ENCODE measurements around the gene PRICKLE4.
"Not testable (repeated sequence)": the region's sequence is repeated elsewhere in the genome, so short reads cannot be mapped to it uniquely, and the experiment has no call there.

Gene PRICKLE4

GRCh38 chr6:41791305-41791704 is 10.7 kb downstream of the PRICKLE4 start:
- no peak for DNase-seq (ENCODE audit: low read depth in 4 of 4, low spot score in 1 of 4)

- DNase-seq (ENCODE audit: low read depth in 4 of 4, low spot score in 1 of 4): no peak
These were observed 11.4 kb downstream of the PRICKLE4 start for GRCh38 chr6:41791984-41792383.

GRCh38 chr6:41796474-41796873 is 15.9 kb downstream of the PRICKLE4 start:
- no peak for DNase-seq (ENCODE audit: low read depth in 4 of 4, low spot score in 1 of 4)

- no peak for DNase-seq (ENCODE audit: low read depth in 4 of 4, low spot score in 1 of 4)
These were observed 18.4 kb downstream of the PRICKLE4 start for GRCh38 chr6:41798901-41799558.

- DNase-seq (ENCODE audit: low read depth in 4 of 4, low spot score in 1 of 4): no peak
These were observed 19.0 kb downstream of the PRICKLE4 start for GRCh38 chr6:41799559-41799911.

- DNase-seq (ENCODE audit: low read depth in 4 of 4, low spot score in 1 of 4): no peak
These were observed 20.8 kb downstream of the PRICKLE4 start for GRCh38 chr6:41801380-41801779.

- DNase-seq (ENCODE audit: low read depth in 4 of 4, low spot score in 1 of 4): no peak
These were observed 25.5 kb downstream of the PRICKLE4 start for GRCh38 chr6:41805830-41806774.

GRCh38 chr6:41811095-41811494 is 30.5 kb downstream of the PRICKLE4 start:
- DNase-seq (ENCODE audit: low read depth in 4 of 4, low spot score in 1 of 4): no peak

- not testable (repeated sequence) for DNase-seq (ENCODE audit: low read depth in 4 of 4, low spot score in 1 of 4)
These were observed 31.4 kb downstream of the PRICKLE4 start for GRCh38 chr6:41811946-41812345.

- no peak for DNase-seq (ENCODE audit: low read depth in 4 of 4, low spot score in 1 of 4)
These were observed 32.9 kb downstream of the PRICKLE4 start for GRCh38 chr6:41813469-41813868.

GRCh38 chr6:41813956-41814355 is 33.4 kb downstream of the PRICKLE4 start:
- no peak for DNase-seq (ENCODE audit: low read depth in 4 of 4, low spot score in 1 of 4)

GRCh38 chr6:41814629-41815028 is 34.0 kb downstream of the PRICKLE4 start:
- DNase-seq (ENCODE audit: low read depth in 4 of 4, low spot score in 1 of 4): no peak

GRCh38 chr6:41815587-41815986 is 35.0 kb downstream of the PRICKLE4 start:
- DNase-seq (ENCODE audit: low read depth in 4 of 4, low spot score in 1 of 4): no peak

- no peak for DNase-seq (ENCODE audit: low read depth in 4 of 4, low spot score in 1 of 4)
These were observed 37.9 kb downstream of the PRICKLE4 start for GRCh38 chr6:41818271-41819054.

GRCh38 chr6:41821266-41821665 is 40.7 kb downstream of the PRICKLE4 start:
- no peak for DNase-seq (ENCODE audit: low read depth in 4 of 4, low spot score in 1 of 4)

- no peak for DNase-seq (ENCODE audit: low read depth in 4 of 4, low spot score in 1 of 4)
These were observed 41.4 kb downstream of the PRICKLE4 start for GRCh38 chr6:41822021-41822420.

GRCh38 chr6:41823178-41823577 is 42.6 kb downstream of the PRICKLE4 start:
- no peak for DNase-seq (ENCODE audit: low read depth in 4 of 4, low spot score in 1 of 4)

- no peak for DNase-seq (ENCODE audit: low read depth in 4 of 4, low spot score in 1 of 4)
These were observed 44.3 kb downstream of the PRICKLE4 start for GRCh38 chr6:41824571-41825569.

GRCh38 chr6:41826343-41827022 is 45.9 kb downstream of the PRICKLE4 start:
- no peak for DNase-seq (ENCODE audit: low read depth in 4 of 4, low spot score in 1 of 4)

GRCh38 chr6:41832263-41832662 is 51.7 kb downstream of the PRICKLE4 start:
- no peak for DNase-seq (ENCODE audit: low read depth in 4 of 4, low spot score in 1 of 4)
